ENCODE data around the gene PARP14.

Gene PARP14

DNA sequence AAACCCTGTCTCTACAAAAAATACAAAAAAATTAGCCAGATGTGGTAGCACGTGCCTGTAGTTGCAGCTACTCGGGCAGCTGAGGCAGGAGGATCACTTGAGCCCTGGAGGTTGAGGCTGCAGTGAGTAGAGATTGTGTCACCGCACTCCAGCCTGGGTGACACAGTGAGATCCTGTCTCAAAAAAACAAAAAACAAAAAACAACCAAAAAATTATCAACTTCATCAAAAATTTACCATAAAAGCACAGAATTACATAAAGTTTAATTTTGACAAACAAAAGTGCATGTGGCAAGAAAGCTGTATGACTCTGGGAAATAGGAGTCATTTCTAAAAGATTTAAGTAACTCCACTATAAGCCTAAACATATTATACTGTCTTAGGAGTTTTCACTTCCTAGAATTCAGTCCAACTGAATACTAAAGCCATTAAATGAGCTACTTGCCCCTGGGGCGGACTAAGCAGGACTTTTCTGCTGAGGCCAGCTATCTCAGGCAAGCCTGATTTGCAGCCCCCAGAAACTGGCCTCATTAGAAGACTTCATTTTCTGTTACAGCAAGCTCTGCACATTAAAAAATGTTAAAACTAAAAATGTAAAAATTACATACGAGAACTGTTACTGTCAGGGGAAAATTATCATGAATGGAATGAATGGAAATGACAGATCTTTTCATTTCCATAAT is 90.0 kb downstream of the PARP14 start:
- DNase-seq (ENCODE audit: low read depth), result no peak

- DNase-seq (ENCODE audit: low read depth), result no peak
Observed at GRCh38 chr3:122772827-122773226, 92.2 kb downstream of the PARP14 start.

DNA sequence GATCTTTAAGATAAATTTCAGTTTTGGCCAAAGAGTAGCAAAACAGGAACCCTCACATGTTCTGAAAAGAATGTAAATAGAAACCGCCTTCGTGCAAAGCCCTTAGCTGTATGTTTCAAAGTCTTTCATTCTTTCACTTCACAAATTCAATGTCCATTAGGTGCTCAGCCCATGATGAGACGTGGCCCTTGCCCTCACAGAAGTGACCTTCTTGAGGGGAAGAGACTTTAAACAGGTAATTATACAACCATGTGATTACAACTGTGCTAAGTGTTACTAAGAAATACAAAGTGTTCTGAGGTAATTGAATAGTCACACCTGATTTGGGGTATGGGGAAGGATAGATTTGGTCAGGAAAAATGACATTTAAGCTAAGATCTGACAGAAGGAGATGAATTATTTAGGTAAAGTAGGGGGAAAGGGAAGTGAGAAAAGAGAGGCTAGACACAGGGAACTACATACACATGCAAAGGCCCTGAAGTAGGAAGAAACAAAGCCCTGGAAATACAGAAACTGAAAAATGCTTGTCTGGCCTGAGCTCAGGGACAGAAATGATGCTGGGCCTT is 93.4 kb downstream of the PARP14 start:
- no peak for DNase-seq (ENCODE audit: low read depth)

- peak; percentile 72 for DNase-seq (ENCODE audit: low read depth)
Observed at GRCh38 chr3:122774564-122774963, 93.9 kb downstream of the PARP14 start.

DNA sequence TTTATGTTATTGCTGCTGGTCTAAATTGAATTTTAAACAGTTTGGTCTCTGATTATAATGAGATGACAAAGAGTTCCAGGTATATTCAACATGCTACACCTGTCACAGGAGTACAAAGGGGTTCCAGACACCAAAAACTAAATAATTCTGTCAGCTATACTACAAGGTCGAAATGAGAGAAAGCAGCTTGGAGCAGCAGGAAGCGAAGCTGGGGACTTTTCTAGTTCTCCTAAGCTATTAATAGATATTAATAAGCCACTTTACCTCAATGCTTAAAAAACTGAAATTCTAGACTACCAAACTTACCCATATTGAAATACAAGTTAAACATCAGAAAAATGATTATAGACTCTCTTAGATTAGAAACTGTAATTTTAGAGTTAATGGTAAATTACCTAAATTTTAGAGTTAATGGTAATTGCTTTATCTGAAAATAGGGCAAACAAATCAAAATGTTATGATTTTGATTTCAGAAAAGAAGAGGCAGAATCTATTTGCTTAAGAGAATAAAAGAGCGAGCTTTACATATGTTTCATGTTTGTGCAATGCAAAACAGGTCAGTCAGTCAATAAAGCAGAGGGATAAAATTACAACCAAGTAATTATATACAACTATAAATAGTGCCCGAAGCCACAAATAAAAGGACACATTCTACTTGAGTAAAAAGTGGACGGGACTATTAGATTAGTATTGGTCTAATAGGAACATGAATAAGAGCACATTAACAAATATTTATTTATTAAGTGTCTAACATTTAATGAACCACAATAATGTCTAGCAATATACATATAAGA is 96.2 kb downstream of the PARP14 start:
- no peak for DNase-seq (ENCODE audit: low read depth)

- no peak for DNase-seq (ENCODE audit: low read depth)
Observed at GRCh38 chr3:122777563-122777962, 96.9 kb downstream of the PARP14 start.

Data from ELR (cell line).